ENCODE results near the gene HOOK1. TPM values are rescaled to one million over a fixed set of nuclear protein-coding genes. Genes with fewer than 3 reads are reported as not detected.

Gene HOOK1
- total RNA-seq, 2 experiments from 2014 or later, result not detected

DNA sequence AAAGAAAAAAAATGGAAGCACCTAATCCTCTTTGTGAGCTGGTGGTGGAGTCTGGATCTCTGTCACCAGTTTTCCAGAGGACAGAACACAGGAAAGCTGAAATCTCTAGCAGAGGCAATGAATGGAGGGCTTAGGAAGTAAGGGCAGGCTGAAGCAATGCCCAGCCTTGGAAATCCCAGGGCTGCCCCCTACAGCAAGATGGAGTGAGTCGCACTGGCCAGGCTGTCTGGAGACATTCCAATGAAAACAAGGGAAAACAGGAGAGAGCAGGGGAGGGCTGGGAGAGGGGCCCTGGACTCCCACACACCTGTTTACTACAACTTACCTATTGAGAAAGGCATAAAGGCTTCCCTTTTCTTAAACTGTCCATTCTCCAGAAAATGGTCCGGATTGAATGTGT is 85.9 kb downstream of the HOOK1 start:
- Histone ChIP-seq H3K4me1 (ENCODE audit: insufficient read depth, low read length, poor library complexity, severe bottlenecking) (no peaks in the 10 kb centered on the region), H4K20me1 (ENCODE audit: insufficient read depth, low read length) (no peaks in the 10 kb centered on the region), H3K9me2 (ENCODE audit: insufficient read depth, low read length) (no peaks in the 10 kb centered on the region), H3K36me3 (ENCODE audit: insufficient read depth, low read length) (no peaks in the 10 kb centered on the region), H3K4me2 (ENCODE audit: low read length) (no peak overlapping the region), H3K27ac (ENCODE audit: low read depth, low read length, poor library complexity, severe bottlenecking) (no peak overlapping the region), H3K9me3 (ENCODE audit: low read length) (no peaks in the 10 kb centered on the region), H2AFZ (ENCODE audit: low read length) (no peak overlapping the region), H3K79me2 (ENCODE audit: insufficient read depth, low read depth, low read length) (no peaks in the 10 kb centered on the region), H3K4me3 (ENCODE audit: low read depth, low read length, poor library complexity, severe bottlenecking) (no peak overlapping the region)
- DNase-seq (ENCODE audit: low spot score), result no peak
- CTCF ChIA-PET (ENCODE audit: unreplicated experiment), result no interaction called here
- intact Hi-C loops (cut with micrococcal nuclease; ENCODE audit: unreplicated experiment), result no loop called here
- no TSS peak for BruUV-seq (replicated peaks)
- POLR2A ChIA-PET, result no interaction called here
- TF ChIP-seq, protein P1, sequence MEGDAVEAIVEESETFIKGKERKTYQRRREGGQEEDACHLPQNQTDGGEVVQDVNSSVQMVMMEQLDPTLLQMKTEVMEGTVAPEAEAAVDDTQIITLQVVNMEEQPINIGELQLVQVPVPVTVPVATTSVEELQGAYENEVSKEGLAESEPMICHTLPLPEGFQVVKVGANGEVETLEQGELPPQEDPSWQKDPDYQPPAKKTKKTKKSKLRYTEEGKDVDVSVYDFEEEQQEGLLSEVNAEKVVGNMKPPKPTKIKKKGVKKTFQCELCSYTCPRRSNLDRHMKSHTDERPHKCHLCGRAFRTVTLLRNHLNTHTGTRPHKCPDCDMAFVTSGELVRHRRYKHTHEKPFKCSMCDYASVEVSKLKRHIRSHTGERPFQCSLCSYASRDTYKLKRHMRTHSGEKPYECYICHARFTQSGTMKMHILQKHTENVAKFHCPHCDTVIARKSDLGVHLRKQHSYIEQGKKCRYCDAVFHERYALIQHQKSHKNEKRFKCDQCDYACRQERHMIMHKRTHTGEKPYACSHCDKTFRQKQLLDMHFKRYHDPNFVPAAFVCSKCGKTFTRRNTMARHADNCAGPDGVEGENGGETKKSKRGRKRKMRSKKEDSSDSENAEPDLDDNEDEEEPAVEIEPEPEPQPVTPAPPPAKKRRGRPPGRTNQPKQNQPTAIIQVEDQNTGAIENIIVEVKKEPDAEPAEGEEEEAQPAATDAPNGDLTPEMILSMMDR (conservative IDR thresholded peaks at IDR 0.05; ENCODE audit: low read length), result no peak

DNA sequence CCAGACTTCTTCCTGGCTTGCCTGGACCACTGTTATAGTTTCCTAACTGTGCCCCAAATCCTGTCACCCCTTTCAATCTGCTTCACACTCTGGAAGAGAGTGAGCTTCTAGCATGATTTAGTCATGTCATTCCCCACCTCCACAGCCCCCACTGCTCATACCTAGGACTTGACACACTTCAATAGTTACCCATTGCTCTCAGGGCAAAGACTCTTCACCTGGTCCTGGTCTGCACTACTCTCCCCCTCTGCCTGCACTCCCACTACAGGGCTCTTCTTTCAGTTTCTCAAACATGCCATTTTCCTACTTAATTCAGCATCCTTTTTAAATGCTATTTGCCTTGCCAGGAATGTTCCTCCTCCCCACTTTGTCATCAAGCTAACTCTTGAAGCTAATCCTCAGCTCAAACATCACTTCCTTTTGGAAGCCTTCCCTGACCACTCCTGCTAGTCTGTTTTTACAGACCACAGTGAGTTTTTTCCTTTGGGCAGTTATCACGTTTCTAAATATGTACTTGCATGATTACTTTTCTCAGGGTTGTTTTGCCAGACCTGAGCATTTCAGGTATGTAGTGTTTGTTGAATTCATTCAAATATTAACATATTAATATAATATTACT is 87.1 kb downstream of the HOOK1 start:
- Histone ChIP-seq H3K9me3 (ENCODE audit: low read length) (no peaks in the 10 kb centered on the region), H3K4me3 (ENCODE audit: low read depth, low read length, poor library complexity, severe bottlenecking) (no peak overlapping the region), H3K79me2 (ENCODE audit: insufficient read depth, low read depth, low read length) (no peaks in the 10 kb centered on the region), H3K36me3 (ENCODE audit: insufficient read depth, low read length) (no peaks in the 10 kb centered on the region), H3K27ac (ENCODE audit: low read depth, low read length, poor library complexity, severe bottlenecking) (no peak overlapping the region), H3K4me2 (ENCODE audit: low read length) (no peak overlapping the region), H4K20me1 (ENCODE audit: insufficient read depth, low read length) (no peaks in the 10 kb centered on the region), H3K4me1 (ENCODE audit: insufficient read depth, low read length, poor library complexity, severe bottlenecking) (no peaks in the 10 kb centered on the region), H3K9me2 (ENCODE audit: insufficient read depth, low read length) (no peaks in the 10 kb centered on the region), H2AFZ (ENCODE audit: low read length) (no peak overlapping the region)
- CTCF ChIA-PET (ENCODE audit: unreplicated experiment), result no interaction called here
- no peak for DNase-seq (ENCODE audit: low spot score)
- intact Hi-C loops (cut with micrococcal nuclease; ENCODE audit: unreplicated experiment), result no loop called here
- TF ChIP-seq EZH2phosphoT487 (IDR thresholded peaks at IDR 0.05; ENCODE audit: borderline replicate concordance, low read depth, low read length), result no peak
- TF ChIP-seq, protein P1 (conservative IDR thresholded peaks at IDR 0.05; ENCODE audit: low read length), result no peak
- POLR2A ChIA-PET, result no interaction called here
- no TSS peak for BruUV-seq (replicated peaks)

DNA sequence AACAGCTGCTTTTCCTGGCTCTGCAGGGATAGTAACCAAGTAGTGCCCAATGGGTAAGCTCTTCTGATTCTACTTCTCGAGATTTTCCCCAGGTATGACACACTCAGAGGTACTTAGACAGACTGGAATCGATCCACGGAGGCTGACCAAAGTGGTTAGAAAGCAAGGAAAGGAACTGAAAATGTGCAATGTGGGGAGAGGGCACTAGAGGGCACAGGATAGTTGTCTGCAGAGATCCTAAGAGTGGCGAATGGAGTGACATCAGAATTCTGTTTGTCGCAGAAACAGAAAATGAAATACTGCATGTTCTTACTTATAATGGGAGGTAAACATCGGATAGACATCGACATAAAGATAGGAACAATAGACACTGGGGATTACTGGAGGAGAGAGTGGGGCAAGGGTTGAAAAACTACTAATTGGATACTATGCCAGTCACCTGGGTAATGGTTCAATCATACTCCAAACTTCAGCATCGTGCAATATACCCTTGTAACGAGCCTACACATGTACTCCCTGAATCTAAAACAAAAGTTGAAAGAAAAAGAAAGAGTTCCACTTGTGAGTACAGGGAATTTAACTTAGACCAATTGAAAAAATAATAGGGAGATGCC is 88.5 kb downstream of the HOOK1 start:
- no peaks in the 10 kb centered on the region for H3K79me2 ChIP-seq (ENCODE audit: insufficient read depth, low read depth, low read length)
- H3K4me2 ChIP-seq (ENCODE audit: low read length), result no peak overlapping the region
- no TSS peak for BruUV-seq (replicated peaks)
- POLR2A ChIA-PET, result no interaction called here
- TF ChIP-seq, protein P1 (conservative IDR thresholded peaks at IDR 0.05; ENCODE audit: low read length), result peak; percentile 52
- TF ChIP-seq EZH2phosphoT487 (IDR thresholded peaks at IDR 0.05; ENCODE audit: borderline replicate concordance, low read depth, low read length), result no peak
- DNase-seq (ENCODE audit: low spot score), result no peak
- H2AFZ ChIP-seq (ENCODE audit: low read length), result no peak overlapping the region
- no peaks in the 10 kb centered on the region for H3K9me3 ChIP-seq (ENCODE audit: low read length)
- H3K4me1 ChIP-seq (ENCODE audit: insufficient read depth, low read length, poor library complexity, severe bottlenecking), result no peaks in the 10 kb centered on the region
- H4K20me1 ChIP-seq (ENCODE audit: insufficient read depth, low read length), result no peaks in the 10 kb centered on the region
- CTCF ChIA-PET (ENCODE audit: unreplicated experiment), result no interaction called here
- H3K27ac ChIP-seq (ENCODE audit: low read depth, low read length, poor library complexity, severe bottlenecking), result no peak overlapping the region
- no peaks in the 10 kb centered on the region for H3K36me3 ChIP-seq (ENCODE audit: insufficient read depth, low read length)
- no peak overlapping the region for H3K4me3 ChIP-seq (ENCODE audit: low read depth, low read length, poor library complexity, severe bottlenecking)
- H3K9me2 ChIP-seq (ENCODE audit: insufficient read depth, low read length), result no peaks in the 10 kb centered on the region
- intact Hi-C loops (cut with micrococcal nuclease; ENCODE audit: unreplicated experiment), result no loop called here

Measured in OCI-LY7 (cell line).